D341Med (cell line): ENCODE data around the gene PAFAH1B2.

ENCODE experiments used
- DNase-seq: peaks from one replicate; pipeline ENCODE4 v3.0.0; 2012; ENCODE audit warnings: low spot score

PAFAH1B2 gene

GRCh38 chr11:117220999-117221774 lies 77.1 kb downstream of the PAFAH1B2 start:
- no peak for DNase-seq

- peak; percentile 66 for DNase-seq
These were observed 77.9 kb downstream of the PAFAH1B2 start for GRCh38 chr11:117221775-117222517.

DNA sequence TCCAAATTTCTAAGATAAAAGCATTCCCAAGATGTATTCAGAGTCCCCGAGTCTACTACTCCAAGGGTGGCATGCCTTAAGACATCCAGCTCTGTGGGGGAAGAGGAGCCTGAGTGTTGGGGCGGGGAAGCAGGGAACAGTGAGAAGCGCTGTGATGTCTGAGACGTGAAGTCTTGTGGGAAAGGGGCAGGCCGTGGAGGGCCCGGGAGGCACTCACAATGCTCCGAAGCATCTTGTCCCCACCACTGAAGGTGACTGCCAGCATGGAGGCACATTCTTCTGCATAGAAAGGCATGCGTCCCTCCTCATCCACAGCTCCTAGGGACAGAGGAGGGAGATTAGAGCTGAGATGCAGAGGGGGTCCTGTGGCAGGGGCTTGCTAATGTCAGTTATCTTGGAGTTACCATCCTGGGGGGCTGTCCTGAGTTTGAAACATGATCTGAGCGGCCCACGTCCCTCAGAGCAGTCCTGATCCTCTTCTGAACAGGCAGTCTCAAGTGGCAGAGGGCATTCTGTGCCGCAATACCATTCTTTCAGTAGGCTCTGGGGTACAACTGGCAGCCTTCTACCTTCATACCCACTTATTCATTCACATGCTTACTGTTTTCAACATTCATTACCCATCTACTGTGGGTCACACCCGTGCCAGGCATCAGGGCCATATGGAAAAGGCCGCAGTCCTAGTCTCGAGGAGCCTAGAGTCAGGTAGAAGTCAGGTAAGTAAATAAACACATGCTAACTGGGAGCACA lies 79.1 kb downstream of the PAFAH1B2 start:
- DNase-seq: no peak

GRCh38 chr11:117223741-117224689 lies 79.9 kb downstream of the PAFAH1B2 start:
- no peak for DNase-seq

DNA sequence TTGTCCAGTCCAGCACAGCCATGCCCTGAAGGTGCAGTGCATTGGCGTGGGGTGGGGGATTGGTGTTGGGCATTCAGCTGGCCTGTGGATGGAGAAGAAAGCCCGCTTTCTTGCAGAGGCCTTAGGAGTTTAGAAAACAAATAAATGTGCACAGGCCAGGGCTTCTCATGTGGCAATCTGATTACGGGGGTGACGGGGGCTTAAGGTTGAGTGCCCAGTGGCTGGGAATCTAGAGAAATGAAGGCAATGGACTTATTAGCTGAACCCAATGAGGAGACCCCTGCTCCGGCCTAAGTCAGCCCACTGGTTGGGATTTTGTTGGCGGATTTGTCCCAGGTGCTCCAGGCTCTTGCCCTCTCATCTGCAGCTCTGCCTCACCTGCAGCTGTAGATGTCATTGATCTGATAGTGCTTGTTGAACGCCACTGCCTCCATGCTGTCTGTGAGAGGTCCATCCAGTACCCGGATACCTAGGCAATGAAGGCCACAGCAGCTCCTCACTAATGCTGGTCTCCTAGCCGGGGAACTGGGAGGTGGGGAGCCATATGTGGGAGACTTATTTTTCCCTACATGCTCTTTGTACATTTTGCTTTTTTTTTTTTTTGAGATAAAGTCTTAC lies 81.6 kb downstream of the PAFAH1B2 start:
- DNase-seq: no peak
